NCI-H1930 (cell line): Measurements from ENCODE around the gene ZNF80.
"Not testable (repeated sequence)": the region's sequence is repeated elsewhere in the genome, so short reads cannot be mapped to it uniquely, and the experiment has no call there.

Source experiments
- DNase-seq, 2 experiments: peaks; one replicate each; lab custom pipeline; 2025; lab: John Stamatoyannopoulos, UW

The ZNF80 gene

DNA sequence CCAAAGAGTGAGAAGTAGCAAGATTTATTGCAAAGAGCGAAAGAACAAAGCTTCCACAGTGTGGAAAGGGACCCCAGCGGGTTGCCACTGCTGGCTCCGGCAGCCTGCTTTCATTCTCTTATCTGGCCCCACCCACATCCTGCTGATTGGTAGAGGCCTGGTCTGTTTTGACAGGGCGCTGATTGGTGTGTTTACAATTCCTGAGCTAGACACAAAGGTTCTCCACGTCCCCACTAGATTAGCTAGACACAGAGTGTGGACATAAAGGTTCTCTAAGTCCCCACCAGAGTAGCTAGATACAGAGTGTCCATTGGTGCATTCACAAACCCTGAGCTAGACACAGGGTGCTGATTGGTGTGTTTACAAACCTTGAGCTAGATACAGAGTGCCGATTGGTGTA, at the start of gene ZNF80:
ZNF80 (minus strand) TSS at position 101 of the 400 bp plus-strand sequence. CDS start 504 bp downstream, outside the sequence.
- DNase-seq, result not testable (repeated sequence)

DNA sequence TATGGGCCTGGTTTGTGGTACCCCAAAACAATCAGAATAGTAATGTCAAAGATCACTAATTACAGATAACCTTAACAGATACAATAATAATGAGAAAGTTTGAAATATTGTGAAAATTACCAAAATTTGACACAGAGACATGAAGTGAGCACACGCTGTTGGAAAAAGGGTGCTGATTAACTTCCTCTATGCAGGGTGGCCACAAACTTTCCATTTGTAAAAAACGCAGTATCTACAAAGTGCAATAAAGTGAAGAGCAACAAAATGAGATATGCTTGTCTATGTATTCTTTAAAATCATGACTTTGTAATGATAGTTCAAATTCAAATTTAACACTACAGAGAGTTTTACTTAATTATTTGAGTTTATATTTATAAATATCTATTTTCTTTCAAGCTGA, 48.9 kb upstream of the ZNF80 start:
- DNase-seq, result no peak

DNA sequence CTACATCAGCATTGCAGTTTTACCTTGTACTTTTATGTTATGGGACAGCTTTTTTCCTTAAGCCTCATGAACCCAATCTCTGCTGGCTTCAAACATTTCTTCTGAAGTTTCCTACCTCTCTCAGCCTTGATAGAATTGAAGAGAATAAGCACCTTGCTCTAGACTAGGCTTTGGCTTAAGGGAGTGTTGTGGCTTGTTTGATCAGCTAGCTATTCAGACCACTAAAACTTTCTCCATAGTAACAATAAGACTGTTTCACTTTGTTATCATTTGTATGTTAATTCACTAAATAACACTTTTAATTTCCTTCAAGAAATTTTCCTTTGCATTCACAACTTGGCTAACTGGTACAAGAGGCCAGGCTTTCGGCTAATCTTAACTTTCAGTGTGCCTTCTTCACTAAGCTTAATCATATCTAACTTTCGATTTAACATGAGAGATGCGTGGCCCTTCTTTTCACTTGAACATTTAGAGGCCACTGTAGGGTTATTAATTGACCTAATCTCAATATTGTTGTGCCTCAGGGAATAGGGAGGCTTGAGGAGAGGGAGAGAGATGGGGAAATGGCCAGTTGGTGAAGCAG, 48.4 kb upstream of the ZNF80 start:
- DNase-seq, result no peak

DNA sequence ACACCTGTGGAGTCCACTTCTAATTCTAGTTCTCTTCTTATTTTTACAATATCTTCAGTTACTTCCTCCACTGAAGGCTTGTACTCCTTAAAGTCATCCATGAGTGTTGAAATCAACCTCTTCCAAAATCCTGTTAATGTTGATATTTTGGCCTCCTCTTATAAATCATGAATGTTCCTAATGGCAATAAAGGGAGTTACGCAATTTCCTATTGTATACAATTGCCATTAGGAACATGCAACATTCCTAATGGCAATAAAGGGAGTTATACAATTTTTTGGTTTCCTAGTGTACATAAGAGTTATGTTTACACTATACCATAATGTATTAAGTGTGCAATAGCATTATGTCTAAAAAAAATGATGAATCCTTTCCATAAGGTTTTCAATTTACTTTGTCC, 47.3 kb upstream of the ZNF80 start:
- no peak for DNase-seq

DNA sequence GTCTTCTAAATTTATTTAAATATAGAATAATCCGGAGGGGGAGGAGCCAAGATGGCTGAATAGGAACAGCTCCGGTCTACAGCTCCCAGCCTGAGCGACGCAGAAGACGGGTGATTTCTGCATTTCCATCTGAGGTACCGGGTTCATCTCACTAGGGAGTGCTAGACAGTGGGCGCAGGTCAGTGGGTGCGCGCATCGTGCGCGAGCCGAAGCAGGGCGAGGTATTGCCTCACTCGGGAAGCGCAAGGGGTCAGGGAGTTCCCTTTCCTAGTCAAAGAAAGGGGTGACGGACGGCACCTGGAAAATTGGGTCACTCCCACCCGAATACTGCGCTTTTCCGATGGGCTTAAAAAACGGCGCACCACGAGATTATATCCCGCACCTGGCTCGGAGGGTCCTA, 39.5 kb upstream of the ZNF80 start:
- DNase-seq, result not testable (repeated sequence)

DNA sequence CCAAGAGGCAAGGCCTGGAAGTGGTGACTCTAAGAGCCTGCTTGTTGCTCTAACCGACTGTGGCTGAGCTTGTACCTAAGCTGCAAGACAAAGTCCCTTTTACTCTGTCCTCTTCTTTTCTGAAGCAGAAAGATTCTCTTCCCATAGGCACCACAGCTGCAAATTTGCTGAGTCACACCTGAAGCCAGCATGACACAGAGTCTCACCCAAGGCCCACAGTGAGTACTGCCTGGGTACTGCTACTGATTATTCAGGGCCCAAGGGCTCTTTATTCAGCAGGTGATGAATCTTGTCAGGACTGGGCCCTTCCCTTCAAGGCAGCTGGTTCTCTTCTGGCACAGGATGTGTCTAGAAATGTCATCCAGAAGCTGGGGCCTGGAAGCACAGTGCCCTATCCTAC, 37.6 kb upstream of the ZNF80 start:
- no peak for DNase-seq

DNA sequence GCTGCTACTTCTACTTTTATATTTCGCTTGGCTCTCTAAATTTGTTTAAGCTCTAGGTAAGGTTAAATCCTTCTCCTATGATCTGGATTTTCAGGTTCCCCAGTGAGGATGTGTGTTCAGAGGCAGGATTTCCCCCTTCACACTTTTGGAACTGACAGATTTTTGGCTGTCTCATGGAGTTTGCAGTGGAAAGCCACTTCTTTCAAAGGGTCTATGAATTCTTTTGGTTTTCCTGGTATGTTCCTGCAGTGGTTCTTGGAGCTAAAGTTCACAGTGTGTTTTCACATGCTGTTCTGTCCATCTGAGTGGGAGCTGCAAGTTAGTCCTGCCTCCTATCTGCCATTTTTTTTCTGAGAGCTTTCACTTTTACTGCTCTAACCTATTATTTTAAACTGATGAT, 34.9 kb upstream of the ZNF80 start:
- DNase-seq, result no peak

DNA sequence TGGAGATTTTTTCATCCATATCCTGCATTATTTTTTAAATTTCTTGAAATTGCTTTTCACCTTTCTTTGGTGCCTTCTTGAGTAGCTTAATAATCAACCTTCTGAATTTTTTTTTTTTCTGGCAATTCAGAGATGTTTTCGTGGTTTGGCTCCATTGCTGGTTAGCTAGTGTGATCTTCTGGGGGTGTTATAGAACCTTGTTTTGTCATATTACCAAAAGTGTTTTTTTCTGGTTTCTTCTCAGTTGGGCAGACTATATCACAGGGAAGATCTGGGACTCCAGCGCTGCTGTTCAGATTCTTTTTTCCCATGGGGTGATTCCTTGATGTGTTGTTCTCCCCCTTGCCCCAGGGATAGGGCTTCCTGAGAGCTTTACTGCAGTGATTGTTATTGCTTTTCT, 32.6 kb upstream of the ZNF80 start:
- DNase-seq, result no peak

DNA sequence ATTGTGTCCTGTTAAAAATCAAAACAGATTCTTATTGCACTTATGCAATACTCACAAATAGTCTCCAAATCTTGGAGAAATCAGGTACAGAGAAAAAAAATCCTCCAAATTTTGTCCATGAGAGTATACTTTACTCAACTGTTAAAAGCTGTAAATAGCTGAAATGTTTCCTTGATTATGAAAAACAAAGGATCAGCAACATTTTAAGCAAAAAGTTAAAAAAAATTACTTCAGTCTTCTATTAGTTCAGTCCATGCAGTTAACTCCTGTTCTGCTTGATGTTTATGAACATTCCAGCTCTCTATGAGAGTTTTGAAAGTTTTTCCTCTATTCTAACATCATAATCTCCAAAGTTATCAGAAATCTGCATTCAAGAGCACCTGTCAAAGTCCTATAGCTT, 22.8 kb upstream of the ZNF80 start:
- DNase-seq, result no peak

DNA sequence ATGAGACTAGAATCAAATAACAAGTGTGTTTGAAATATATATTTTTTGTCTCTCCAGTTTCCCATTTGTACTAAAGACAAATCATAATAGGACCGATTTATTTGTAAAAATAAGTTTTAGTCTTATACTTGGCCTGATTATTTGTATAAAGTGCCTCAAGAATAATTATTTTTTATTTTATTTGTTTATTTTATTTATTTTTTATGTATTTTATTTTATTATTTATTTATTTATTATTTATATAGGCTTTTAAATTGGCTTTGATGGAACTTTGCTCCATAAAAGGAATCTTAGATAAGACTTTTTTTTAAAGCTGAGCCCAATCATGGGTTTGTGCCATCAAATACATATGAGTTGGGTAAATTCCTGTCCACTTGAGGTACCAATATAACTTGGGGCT, 22.2 kb upstream of the ZNF80 start:
- no peak for DNase-seq

DNA sequence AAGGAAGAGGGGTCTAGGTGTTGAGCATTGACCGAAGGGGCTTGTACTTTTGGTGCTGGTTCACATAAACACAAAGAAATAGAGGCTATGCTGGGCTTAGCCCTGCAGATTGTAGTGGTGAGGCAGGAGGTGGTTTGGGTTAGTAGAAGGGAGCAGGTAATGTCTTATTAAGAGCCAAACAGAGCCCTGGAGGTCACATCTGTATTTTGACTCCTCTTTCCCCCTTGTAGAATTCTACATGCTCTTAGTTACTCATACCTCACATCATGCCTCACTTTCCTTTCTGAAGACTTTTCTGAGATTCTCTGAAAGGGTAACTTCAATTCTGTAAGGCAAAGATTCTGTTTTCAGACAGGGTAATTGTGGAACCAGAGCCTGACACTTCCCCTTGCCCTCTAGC, 16.1 kb upstream of the ZNF80 start:
- no peak for DNase-seq

DNA sequence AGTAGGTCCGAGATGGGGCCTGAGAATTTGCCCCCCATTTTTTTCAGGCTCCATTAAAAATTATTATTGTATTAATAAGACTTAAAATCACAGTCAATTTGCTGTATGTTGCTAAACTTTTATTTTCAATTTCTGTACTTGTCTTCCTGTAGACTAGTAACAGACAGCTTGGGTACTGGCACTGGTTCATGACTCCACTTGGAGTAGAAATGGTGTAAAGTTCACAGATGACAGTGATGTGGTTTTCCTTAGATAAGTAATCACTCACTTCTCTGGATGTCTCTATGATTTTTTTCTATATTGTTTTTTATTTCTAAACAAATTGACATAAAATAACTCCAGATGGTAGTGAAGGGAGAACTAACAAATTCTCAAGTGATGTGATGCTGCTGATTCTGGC, 15.6 kb upstream of the ZNF80 start:
- no peak for DNase-seq

DNA sequence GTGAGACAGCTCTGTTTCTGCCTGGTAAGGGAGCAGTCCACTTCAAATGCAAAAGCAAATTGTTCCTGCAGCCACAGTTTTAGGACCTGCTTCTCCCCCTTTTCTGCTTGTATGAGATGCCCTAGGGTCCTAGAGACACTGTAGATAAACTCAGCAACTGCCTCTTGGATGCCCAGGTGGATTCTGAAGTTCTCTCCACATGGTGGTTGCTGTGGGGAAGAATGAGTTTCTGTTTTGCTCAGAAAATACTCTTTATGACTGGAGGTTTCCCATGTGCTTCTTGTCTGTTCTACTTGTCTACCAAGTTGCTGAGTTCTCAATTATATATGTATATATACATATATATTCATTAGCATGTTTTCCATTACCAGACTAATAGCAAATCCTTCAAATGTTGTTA, 5.6 kb upstream of the ZNF80 start:
- DNase-seq, result no peak

DNA sequence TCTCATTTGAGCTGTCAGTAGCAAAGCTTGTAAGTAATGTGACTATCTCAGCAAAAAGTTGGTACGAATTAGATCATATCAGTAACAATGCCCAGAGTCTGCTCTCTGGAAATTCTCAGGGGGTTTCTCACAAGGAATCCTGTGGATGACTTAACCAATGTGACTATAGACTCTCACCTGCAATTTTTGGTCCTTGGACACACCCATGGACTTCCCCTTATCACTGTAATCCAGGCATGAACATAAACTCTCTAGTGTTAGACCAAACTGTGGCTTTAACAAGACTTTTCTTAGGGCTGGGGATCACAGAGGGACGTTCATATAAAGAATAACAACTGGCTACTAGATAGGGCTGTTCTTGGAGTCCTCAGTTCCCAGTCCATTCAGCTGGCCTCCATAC, 3.9 kb upstream of the ZNF80 start:
- no peak for DNase-seq

DNA sequence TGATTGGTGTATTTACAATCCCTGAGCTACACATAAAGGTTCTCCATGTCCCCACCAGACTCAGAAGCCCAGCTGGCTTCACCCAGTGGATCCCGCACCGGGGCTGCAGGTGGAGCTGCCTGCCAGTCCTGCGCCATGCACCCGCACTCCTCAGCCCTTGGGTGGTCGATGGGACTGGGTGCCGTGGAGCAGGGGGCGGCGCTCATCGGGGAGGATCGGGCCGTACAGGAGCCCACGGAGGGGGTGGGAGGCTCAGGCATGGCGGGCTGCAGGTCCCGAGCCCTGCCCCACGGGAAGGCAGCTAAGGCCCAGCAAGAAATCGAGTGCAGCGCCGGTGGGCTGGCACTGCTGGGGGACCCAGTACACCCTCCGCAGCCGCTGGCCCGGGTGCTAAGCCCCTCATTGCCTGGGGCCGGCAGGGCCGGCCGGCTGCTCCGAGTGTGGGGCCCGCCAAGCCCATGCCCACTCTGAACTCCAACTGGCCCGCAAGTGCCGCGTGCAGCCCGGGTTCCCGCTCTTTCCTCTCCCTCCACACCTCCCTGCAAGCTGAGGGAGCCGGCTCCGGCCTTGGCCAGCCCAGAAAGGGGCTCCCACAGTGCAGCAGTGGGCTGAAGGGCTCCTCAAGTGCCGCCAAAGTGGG, 888 bp upstream of the ZNF80 start:
- DNase-seq, result not testable (repeated sequence)

DNA sequence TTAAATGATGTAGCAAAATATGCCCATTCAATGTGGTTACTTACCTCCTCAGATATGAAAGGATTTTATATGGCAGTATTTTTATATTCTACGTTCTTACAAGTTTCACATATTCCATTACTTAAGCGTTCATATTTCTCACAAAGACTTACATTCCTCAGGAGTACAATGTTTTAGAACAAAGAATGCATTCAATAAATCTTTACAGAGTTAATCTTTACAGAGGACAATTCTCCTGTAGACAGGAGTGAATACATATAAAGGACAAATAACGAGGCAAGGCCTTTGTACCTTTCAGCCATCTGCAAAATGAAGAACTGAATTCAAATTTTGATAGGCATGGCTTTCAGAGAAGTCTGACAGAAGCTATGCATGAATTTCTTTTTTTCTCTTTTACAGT, 1.9 kb downstream of the ZNF80 start:
- DNase-seq, result no peak

DNA sequence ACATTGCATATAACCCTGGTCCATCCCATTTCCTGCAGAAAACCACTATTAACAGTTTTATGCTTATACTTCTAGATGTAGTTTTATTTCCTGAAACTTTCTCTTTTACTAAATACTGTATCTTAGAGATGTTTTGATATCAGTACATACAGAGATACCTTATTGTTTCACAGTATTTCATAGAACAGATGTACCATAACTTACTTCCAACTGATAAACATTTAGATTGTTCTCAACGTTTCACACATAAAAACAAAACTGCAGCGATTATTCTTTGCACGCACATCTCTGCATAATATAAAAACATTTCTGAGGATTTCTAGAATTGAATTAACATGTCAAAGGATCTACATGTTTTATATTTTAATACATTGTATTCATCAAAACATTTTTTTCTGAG, 2.6 kb downstream of the ZNF80 start:
- no peak for DNase-seq

DNA sequence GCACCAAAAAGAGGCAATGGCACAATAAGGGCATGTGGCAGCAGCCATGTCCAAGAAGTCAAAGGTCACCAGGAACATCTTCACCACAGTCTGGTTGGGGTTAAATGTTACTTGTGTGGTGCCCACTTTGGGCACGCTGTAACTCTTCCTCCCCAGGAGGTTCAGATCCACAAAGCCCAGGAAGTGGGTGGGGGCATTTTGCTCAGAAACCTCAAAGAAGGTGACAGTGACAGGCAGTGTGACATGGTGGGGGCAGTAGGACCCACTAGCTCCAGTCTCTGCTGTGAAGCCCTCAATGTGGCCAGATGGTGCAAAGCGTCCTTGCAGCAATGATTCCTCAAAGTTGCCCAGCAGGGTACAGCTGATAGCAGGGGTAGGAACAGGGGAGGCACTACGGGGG, 5.8 kb downstream of the ZNF80 start:
- no peak for DNase-seq

DNA sequence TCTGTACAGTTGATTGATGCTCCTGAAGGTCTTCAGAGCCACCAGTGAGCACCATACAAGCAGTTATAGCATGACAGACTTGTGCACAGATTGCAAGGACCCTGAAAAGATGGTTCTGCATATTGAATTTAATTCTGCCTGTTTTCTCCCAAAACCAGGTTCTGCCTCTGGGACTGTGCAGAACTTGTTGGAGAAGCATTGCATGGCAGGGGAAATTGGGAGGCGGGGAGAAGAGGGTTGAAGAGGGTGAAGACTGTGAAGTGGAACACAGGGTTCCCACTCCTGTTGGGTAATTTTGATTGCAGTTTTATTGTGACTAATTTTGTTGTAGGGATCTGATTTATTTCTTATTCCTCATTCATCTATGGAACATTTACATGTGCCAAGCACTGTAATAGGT, 10.3 kb downstream of the ZNF80 start:
- no peak for DNase-seq

DNA sequence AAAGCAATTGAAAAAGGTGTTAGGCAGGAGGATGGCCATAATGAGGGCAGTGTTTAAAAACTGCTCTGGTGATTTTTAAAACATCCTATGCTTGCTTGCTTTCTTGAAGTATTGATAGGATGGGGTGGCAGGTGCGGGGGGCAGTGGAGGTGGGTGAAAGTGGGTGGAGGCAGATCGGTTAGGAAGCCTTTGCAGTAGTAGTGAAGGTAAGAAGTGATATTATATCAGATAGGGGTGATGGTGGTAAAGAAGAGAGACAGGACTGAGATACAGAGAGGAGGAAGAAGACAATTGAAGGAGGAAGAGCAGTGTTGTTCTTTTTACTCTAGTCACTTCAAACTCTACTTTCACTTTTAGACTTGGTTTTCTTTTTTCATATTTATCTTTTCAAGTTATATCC, 11.1 kb downstream of the ZNF80 start:
- no peak for DNase-seq

DNA sequence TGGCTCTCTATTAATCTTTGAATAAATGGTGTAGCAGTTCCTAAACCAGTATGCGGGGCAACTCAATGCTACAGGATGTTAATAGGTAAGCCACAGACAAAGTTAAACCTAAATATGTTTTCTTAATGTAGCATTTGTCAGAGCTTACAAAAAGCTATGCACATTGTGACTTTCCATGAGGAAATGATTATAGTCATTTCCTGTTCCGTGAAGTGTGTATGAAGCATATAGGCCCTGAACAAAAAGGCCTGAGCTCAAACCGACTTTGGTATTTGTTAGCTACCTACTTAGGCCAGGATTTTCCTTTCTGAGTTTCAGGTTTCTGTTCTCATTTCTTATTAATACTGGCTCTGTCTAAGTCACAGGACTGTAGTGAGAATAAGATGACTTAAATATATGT, 14.2 kb downstream of the ZNF80 start:
- no peak for DNase-seq

DNA sequence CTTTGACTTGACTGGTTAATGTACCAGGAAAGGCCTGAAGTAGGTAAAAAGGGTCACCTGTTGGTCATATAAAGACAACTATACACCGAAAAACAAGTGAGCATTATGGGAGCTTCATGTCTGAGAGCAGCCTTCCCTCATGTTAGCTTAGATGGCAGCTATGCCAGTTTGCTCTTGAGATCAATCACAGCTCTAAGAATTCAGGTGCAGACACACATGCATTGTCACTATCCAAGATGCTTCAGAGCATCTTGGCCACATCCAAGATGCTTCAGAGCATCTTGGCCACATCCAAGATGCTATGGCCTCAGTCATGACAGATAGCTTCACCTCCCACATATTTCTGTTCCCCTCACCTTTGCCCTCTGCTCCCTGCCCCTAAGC, 15.5 kb downstream of the ZNF80 start:
- DNase-seq, result no peak

DNA sequence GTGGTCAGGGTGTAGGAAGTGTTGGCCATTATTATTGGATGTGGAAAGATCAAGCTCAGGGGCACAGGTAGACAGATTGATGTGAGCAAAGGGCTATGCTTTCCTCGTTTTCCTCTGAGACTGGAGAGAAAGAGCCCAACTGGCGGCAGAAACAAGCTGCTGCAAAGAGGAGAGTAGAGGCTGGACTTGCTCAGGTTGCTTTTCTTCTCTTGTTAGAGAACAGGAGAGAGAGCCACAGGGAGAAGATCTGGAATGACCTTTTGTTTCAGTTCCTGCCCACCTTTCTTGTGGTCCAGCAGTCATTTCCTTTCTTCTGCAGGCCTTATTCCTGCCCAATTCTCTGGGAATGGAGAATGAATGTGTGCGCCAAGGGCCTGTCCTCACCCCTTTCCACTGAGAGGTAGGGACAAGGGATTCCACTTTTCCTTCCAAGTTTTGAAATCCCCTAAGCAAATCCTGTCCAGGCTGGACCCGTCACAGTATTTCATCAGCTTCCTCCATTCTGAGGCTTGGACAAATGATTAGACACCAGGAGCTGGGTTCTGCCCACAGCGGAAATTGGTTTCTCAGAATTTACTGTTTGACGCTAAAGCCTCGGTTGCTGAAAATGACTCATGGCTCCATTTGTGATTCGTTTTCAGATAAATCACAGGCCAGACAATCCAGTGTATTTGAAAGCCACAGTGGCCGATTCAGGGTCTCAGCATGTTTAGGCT, 16.1 kb downstream of the ZNF80 start:
- no peak for DNase-seq

DNA sequence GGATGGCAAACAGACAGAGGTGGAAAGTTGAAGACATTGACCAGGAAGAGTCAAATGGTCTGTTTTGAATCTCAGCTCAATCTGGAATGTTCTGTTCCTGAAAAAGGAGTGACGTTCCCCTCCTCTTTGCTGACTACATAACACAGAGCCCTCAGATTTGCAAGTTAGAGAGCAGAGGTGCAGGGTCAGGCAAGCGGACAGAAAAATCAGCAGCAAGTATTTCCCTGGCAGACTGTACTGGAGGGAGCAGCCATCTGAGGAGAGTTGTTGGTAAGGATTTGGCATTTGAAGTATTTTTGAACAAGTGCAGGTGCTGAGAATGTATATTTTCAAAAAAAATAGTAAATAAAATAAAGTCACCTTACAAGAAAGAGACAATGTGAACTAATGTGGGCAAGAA, 17.6 kb downstream of the ZNF80 start:
- no peak for DNase-seq
